ENCODE results near the gene TLK2.
A peak's percentile ranks its signal among the peaks of the same experiment; 100 is the strongest.
"Not testable (repeated sequence)": the region's sequence is repeated elsewhere in the genome, so short reads cannot be mapped to it uniquely, and the experiment has no call there.

The TLK2 gene

GRCh38 chr17:62600805-62601204 is 122.2 kb downstream of the TLK2 start:
- DNase-seq (ENCODE audit: low read depth in 2 of 2): no peak

- DNase-seq (ENCODE audit: low read depth in 2 of 2): no peak
These were observed 122.8 kb downstream of the TLK2 start for GRCh38 chr17:62601471-62601870.

GRCh38 chr17:62603783-62604182 is 125.2 kb downstream of the TLK2 start:
- not testable (repeated sequence) for DNase-seq (ENCODE audit: low read depth in 2 of 2)

GRCh38 chr17:62605588-62605987 is 127.0 kb downstream of the TLK2 start:
- DNase-seq (ENCODE audit: low read depth in 2 of 2): no peak

DNA sequence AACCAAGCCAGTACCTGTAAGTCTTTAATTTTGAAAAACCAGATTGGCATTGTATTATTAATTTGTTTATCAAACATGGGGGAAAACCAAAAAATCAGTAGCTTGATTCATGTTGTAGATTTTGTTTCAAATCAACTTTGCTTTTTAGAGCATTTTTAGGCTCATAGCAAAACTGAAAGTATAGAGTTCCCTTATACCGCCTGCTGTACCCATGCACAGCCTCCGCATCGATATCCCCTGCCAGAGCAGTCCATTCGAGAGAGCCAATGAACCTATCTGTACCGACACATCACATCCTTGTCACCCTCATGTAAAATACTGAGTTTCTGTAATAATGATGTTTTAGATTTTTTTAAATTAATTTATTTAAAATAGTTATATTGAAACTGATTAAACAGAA is 132.7 kb downstream of the TLK2 start:
- no peak for DNase-seq (ENCODE audit: low read depth in 2 of 2)

DNA sequence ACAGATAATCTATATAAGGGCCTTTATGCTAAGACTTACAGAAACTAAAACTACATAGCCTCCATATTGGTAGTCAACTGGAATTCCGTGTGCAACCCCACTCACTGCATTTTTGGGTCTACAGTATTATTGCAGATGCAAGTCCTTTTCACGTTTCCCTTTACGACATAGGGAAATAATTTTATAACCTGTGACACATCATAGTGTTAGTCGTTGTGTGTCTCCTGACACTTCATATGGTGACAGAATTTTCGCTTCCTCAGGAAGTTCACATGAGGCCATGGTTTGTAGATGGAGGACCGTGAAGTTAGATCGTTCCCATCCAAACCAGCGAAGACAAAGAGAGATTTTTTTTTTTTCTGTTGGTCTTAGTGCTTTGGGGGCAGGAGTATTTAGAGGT is 133.1 kb downstream of the TLK2 start:
- no peak for DNase-seq (ENCODE audit: low read depth in 2 of 2)

GRCh38 chr17:62612289-62612688 is 133.7 kb downstream of the TLK2 start:
- DNase-seq (ENCODE audit: low read depth in 2 of 2): not testable (repeated sequence)

DNA sequence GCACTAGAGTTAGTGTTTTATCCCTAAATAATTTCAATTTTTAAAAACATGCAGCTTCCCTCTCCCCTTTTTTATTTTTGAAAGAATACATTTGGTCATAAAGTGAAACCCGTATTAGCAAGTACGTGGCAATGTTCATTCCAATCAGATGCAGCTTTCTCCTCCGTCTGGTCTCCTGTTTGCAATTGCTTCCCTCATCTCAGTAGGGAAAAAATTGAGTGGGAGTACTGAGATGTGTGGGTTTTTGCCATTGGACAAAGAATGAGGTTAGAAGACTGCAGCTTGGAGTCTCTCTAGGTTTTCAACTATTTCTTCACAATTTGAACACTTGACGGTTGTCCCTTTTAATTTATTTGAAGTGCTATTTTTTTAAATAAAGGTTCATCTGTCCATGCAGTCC is 134.5 kb downstream of the TLK2 start:
- DNase-seq (ENCODE audit: low read depth in 2 of 2): not testable (repeated sequence)

DNA sequence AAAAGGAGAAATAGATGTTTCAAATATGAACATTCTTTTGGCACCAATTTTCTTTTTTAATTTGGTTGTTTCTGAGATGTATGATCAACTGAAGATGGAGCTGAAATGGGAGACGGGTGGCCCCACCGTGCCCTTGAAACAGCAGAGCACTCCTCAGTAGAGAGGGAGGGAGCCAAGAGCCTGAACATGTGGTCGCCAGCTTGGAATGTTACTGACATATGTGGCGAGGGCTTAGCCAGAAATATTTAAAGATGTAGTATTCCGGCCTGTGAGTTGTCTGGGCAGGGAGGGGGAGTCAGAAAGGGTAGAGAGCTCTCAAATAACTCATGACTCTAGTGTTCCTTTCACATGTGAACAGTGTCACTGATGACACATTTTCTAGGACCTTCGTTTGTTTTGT is 135.5 kb downstream of the TLK2 start:
- no peak for DNase-seq (ENCODE audit: low read depth in 2 of 2)

GRCh38 chr17:62615503-62615902 is 136.9 kb downstream of the TLK2 start:
- DNase-seq (ENCODE audit: low read depth in 2 of 2): no peak

GRCh38 chr17:62616993-62617893 is 138.6 kb downstream of the TLK2 start:
- no peak for DNase-seq (ENCODE audit: low read depth in 2 of 2)

DNA sequence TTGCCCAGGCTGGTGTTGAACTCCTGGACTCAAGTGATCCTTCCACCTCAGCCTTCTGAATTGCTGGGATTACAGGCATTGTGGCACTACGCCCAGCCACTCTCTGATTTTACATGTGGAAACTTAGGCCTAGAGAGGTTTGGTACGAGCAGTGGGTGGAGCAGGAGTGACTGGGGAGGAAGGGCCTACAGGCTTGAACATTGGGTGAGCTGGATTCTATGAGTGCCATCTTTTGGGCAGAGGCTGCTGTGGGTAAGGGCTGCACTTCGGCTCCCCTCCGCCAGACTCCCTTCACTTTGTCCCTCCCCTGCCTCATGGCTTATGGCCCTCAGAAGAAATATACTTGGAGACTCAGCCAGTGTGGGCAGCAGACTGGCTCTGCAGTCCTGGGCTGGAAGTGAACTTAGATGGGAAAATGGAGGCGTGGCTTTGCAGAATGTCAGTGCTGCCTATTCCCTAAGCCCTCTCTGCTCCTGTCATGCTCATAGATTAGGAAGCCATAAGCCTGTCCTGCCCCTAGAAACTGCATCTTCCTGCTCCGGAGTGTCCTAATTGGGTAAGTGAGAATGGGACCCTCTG is 139.4 kb downstream of the TLK2 start:
- no peak for DNase-seq (ENCODE audit: low read depth in 2 of 2)

- DNase-seq (ENCODE audit: low read depth in 2 of 2): no peak
These were observed 140.2 kb downstream of the TLK2 start for GRCh38 chr17:62618647-62619416.

DNA sequence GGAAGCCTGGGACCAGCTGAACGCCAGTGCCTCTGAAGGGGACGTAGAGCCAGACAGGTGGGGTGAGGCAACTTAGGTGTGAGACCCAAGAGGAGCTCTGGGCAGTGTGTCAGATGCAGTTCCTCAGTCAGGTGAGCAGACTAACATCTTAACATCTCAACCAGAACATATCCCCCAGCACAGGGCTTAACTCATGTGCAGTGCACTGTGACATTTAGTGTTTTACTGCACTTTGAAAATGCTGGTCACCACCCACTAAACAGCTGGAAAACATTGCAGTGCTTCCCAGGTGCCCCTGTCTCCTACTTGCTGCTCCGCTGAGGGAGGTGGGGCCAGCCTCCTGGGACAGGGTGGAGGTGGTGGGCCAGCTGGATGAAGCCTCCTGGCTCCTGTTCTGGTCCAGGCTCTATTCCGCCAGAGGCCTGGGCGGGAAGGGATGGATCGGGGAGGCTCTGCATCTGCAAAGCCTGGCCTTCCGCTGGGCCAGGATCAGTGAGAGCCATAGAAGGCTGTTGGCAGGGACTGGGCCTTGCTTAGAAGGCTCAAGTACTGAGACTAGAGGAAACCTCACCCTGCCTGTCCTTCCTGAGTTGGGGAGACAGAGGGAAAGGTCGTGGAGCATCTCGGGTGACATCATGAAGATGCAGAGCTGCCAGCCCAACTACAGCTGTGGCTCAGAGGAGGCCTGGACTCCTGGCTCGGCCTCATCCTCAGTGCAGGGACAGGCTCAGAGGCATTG is 141.0 kb downstream of the TLK2 start:
- no peak for DNase-seq (ENCODE audit: low read depth in 2 of 2)

DNA sequence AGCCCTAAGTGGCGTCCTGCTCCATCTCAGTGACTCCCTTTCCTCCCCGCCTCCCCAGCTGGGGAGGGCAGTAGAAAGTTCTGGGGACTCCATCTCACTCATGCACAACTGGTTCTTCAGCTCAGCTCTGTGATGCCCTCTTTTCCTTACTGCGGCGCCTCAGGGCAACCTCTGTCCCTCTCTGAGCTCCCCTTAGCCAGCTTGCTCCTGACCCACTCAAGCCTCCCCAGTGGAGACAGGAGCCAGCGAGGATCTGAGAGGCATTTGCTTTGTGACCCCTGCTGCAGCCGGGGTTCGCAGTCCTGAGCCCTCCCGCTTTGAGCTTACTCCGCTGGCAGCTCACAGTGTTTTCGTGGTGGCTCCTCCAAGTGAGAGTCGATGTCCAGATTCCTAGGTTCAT is 142.6 kb downstream of the TLK2 start:
- DNase-seq (ENCODE audit: low read depth in 2 of 2): no peak

- no peak for DNase-seq (ENCODE audit: low read depth in 2 of 2)
These were observed 146.7 kb downstream of the TLK2 start for GRCh38 chr17:62625184-62625869.

GRCh38 chr17:62625870-62626200 is 147.2 kb downstream of the TLK2 start:
- DNase-seq (ENCODE audit: low read depth in 2 of 2): no peak

- no peak for DNase-seq (ENCODE audit: low read depth in 2 of 2)
These were observed 148.1 kb downstream of the TLK2 start for GRCh38 chr17:62626719-62627218.

GRCh38 chr17:62627219-62627903 is 148.7 kb downstream of the TLK2 start, which contains the start of gene MRC2:
Gene MRC2 (plus strand): TSS chr17:62627670. CDS start chr17:62627803, 133 bp downstream.
- peak; percentile 25 to 42 for DNase-seq (ENCODE audit: low read depth in 2 of 2)

DNA sequence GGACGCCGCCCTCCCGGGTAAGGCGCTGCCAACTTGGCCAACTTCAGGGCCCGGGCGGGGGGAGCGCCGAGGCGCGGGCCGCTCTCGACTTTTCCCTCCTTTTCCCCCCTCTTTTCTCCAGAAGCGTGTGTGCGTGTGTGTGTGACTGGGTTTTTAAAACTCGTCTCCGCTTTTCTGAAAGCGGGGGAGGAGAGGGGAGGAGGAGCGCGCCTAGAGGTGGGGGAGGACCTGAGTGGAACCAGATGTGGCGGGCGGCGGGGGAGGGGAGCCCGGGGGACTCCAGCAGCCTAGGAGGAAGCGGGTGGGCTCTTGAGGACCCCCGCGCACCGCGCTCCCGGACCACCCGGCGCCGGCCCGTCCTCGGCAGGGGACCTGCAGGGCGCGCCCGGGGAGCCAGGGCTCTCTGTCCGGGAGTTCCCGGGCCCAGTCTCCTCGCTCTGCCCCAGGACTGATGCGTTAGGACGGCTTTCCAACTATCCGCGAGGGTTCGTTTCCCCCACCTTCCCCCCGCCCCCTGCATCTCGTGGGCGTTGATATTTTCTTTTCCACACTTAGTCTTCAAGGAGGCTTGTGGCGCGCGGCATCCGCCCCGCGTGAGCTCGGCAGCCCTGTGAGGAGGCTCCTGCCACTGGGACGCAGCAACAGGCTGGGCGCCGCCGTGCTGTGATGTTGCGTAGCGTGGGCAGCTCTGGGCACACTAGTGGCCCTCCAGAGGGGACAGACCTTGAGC is 149.4 kb downstream of the TLK2 start:
- peak in 1 of 2 donors; percentile 43 for DNase-seq (ENCODE audit: low read depth in 2 of 2)

Data from activated CD8-positive, alpha-beta memory T cell treated with anti-CD3 and anti-CD28 coated beads for 4 hours (primary cell).